Breast epithelium (tissue), 3 donors: ENCODE results near the gene FKBP2.
"Not testable (repeated sequence)": the region's sequence is repeated elsewhere in the genome, so short reads cannot be mapped to it uniquely, and the experiment has no call there.

Source experiments
- CTCF ChIP-seq, 3 donors: fragments of 450-650 bp; IDR thresholded peaks; one replicate each; pipeline ENCODE4 v1.5.1; 2016 to 2017; ENCODE audit warnings: antibody characterized with exemption in 3 of 3, mild to moderate bottlenecking in 3 of 3, moderate library complexity in 3 of 3
- POLR2AphosphoS5 ChIP-seq, 3 donors: sonication (generic); formaldehyde crosslinking; IDR thresholded peaks; one replicate each; pipeline ENCODE4 v1.6.1; 2017; ENCODE audit warnings: antibody characterized with exemption in 3 of 3

DNA sequence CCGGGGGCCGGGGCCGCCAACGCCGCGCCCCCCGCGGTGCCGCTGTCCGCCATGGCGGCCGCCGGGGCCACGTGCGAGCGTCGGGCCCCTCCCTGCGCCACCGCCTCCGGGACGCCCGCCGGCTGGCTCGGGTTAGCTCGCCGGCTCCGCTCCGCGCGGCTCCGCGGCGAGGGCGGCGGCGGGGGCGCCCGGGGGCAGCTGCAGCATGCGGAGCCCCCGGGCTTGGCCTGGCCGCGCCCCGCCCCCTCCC is 5.7 kb downstream of the FKBP2 start:
- TF ChIP-seq CTCF, POLR2AphosphoS5 (IDR thresholded peaks at IDR 0.05): not testable (repeated sequence)
